Suprapubic skin (tissue), 4 donors: ENCODE data around the gene PRKAR2B. TPM values are rescaled to one million over a fixed set of nuclear protein-coding genes. Genes with fewer than 3 reads are reported as not detected.

Experiments
- DNase-seq, 2 donors: peaks; one replicate each; pipeline ENCODE4 v3.0.0-alpha.2; 2019; ENCODE audit warnings: low spot score in 2 of 2
- H3K27ac ChIP-seq: fragments of 200-600 bp; sonication (generic); one replicate; pipeline ENCODE4 v1.5.1; 2019
- H3K27me3 ChIP-seq: fragments of 200-600 bp; sonication (generic); one replicate; pipeline ENCODE4 v1.5.1; 2019
- H3K36me3 ChIP-seq: fragments of 200-600 bp; sonication (generic); one replicate; pipeline ENCODE4 v1.5.1; 2019
- H3K4me1 ChIP-seq: fragments of 200-600 bp; sonication (generic); one replicate; pipeline ENCODE4 v1.5.1; 2019
- H3K4me3 ChIP-seq: fragments of 200-600 bp; sonication (generic); one replicate; pipeline ENCODE4 v1.5.1; 2019; ENCODE audit warnings: mild to moderate bottlenecking
- H3K9me3 ChIP-seq: fragments of 200-600 bp; sonication (generic); one replicate; pipeline ENCODE4 v1.5.1; 2019
- CTCF ChIP-seq, 2 donors: fragments of 200-600 bp in 1 of 2; fragments of 450-650 bp in 1 of 2; sonication (generic) in 1 of 2; IDR thresholded peaks; one replicate each; pipeline ENCODE4 v1.5.1; 2016 to 2019; ENCODE audit warnings: antibody characterized with exemption in 2 of 2, mild to moderate bottlenecking in 1 of 2, moderate library complexity in 1 of 2
- EP300 ChIP-seq: sonication (generic); formaldehyde crosslinking; IDR thresholded peaks from one replicate; pipeline ENCODE4 v1.6.1; 2017; ENCODE audit warnings: antibody characterized with exemption
- POLR2A ChIP-seq, 2 donors: fragments of 450-650 bp; IDR thresholded peaks; one replicate each; pipeline ENCODE4 v1.6.1; 2017; ENCODE audit warnings: antibody characterized with exemption in 2 of 2, mild to moderate bottlenecking in 2 of 2, moderate library complexity in 2 of 2
- POLR2AphosphoS5 ChIP-seq, 3 donors: sonication (generic); formaldehyde crosslinking; IDR thresholded peaks; one replicate each; pipeline ENCODE4 v1.6.1; 2017; ENCODE audit warnings: antibody characterized with exemption in 3 of 3
- WGBS: methylation state at CpG from one replicate; pipeline ENCODE4 v1.1.5; 2018; 5-methylcytosine and 5-hydroxymethylcytosine counted together
- total RNA-seq, 4 donors: library from RNA; depleted of rRNA; stranded (reverse); fragments of >200 nt; gene quantifications; one replicate each; pipeline ENCODE4 v1.1.0, GENCODE V29; 2016

Gene PRKAR2B
- total RNA-seq, 4 donors from 2014 or later: 4.2 to 10.8 (median 6.2) TPM

GRCh38 chr7:107115114-107115513 lies 70.6 kb downstream of the PRKAR2B start:
- Histone ChIP-seq H3K27ac (no peak overlapping the region), H3K4me1 (no peaks in the 10 kb centered on the region), H3K4me3 (no peak overlapping the region), H3K27me3 (no peaks in the 10 kb centered on the region), H3K9me3 (no peaks in the 10 kb centered on the region), H3K36me3 (no peaks in the 10 kb centered on the region)
- TF ChIP-seq POLR2AphosphoS5 (IDR thresholded peaks at IDR 0.05) (no peak), POLR2A (IDR thresholded peaks at IDR 0.05) (no peak), CTCF (IDR thresholded peaks at IDR 0.05) (no peak), EP300 (no peak)
- 83% methylated on average over 3 of the region's 3 CpGs for WGBS
- no peak for DNase-seq

GRCh38 chr7:107115762-107116540 lies 71.4 kb downstream of the PRKAR2B start:
- Histone ChIP-seq H3K9me3 (no peaks in the 10 kb centered on the region), H3K27me3 (no peaks in the 10 kb centered on the region), H3K36me3 (no peaks in the 10 kb centered on the region), H3K4me1 (no peaks in the 10 kb centered on the region), H3K4me3 (no peak overlapping the region), H3K27ac (no peak overlapping the region)
- no peak for DNase-seq
- 88% methylated on average over 7 of the region's 7 CpGs for WGBS
- no peak for TF ChIP-seq CTCF (IDR thresholded peaks at IDR 0.05)
- TF ChIP-seq POLR2AphosphoS5 (IDR thresholded peaks at IDR 0.05): no peak
- no peak for TF ChIP-seq EP300
- TF ChIP-seq POLR2A (IDR thresholded peaks at IDR 0.05): no peak

- no peak overlapping the region for H3K27ac ChIP-seq
- H3K4me1 ChIP-seq: no peaks in the 10 kb centered on the region
- no peaks in the 10 kb centered on the region for H3K9me3 ChIP-seq
- no peak overlapping the region for H3K4me3 ChIP-seq
- TF ChIP-seq POLR2AphosphoS5 (IDR thresholded peaks at IDR 0.05) (no peak), EP300 (no peak), CTCF (IDR thresholded peaks at IDR 0.05) (no peak), POLR2A (IDR thresholded peaks at IDR 0.05) (no peak)
- WGBS: 43% methylated on average over 5 of the region's 5 CpGs
- no peaks in the 10 kb centered on the region for H3K36me3 ChIP-seq
- H3K27me3 ChIP-seq: no peaks in the 10 kb centered on the region
- DNase-seq: no peak
Observed at GRCh38 chr7:107118109-107118900, 73.8 kb downstream of the PRKAR2B start.

GRCh38 chr7:107119376-107120105 lies 75.0 kb downstream of the PRKAR2B start:
- Histone ChIP-seq H3K9me3 (no peaks in the 10 kb centered on the region), H3K27me3 (no peaks in the 10 kb centered on the region), H3K36me3 (no peaks in the 10 kb centered on the region), H3K4me3 (no peak overlapping the region), H3K4me1 (no peaks in the 10 kb centered on the region), H3K27ac (no peak overlapping the region)
- DNase-seq: no peak
- TF ChIP-seq POLR2AphosphoS5 (IDR thresholded peaks at IDR 0.05): no peak
- no peak for TF ChIP-seq CTCF (IDR thresholded peaks at IDR 0.05)
- TF ChIP-seq EP300: no peak
- no peak for TF ChIP-seq POLR2A (IDR thresholded peaks at IDR 0.05)
- WGBS: 81% methylated on average over 6 of the region's 6 CpGs
